Activated CD8-positive, alpha-beta T cell treated with anti-CD3 and anti-CD28 coated beads, Interleukin-2, amount 10 ng/mL, durations not matched to agents 7 days and 5 days (primary cell): ENCODE measurements around the gene LIG4. TPM values are rescaled to one million over a fixed set of nuclear protein-coding genes. Genes with fewer than 3 reads are reported as not detected.

Source experiments
- ATAC-seq: fragments of 150-1000 bp; cut with Tn5 transposase; one replicate; pipeline ENCODE4 v1.10.0; 2021; ENCODE audit warnings: moderate library complexity
- CTCF ChIA-PET: fragments of 350-600 bp; sonication (Branson Sonifier 250); formaldehyde crosslinking; loops from one replicate; lab custom pipeline; 2021; ENCODE audit warnings: antibody characterized with exemption; lab: Charles Lee
- POLR2A ChIA-PET: fragments of 350-600 bp; sonication (Branson Sonifier 250); formaldehyde crosslinking; loops from one replicate; lab custom pipeline; 2021; ENCODE audit warnings: antibody characterized with exemption; lab: Charles Lee
- DNase-seq: peaks from one replicate; pipeline ENCODE4 v3.0.0-alpha.2; 2020
- H3K27ac Mint-ChIP-seq: one replicate; pipeline ENCODE4 v1.8.0; 2021; ENCODE audit warnings: mild to moderate bottlenecking, mixed read lengths
- H3K27me3 Mint-ChIP-seq: one replicate; pipeline ENCODE4 v1.8.0; 2021; ENCODE audit warnings: low read depth, mixed read lengths
- H3K36me3 Mint-ChIP-seq: one replicate; pipeline ENCODE4 v1.8.0; 2021; ENCODE audit warnings: low read depth, mixed read lengths
- H3K4me1 Mint-ChIP-seq: one replicate; pipeline ENCODE4 v1.8.0; 2021; ENCODE audit warnings: low read depth, mixed read lengths
- H3K4me3 Mint-ChIP-seq: one replicate; pipeline ENCODE4 v1.8.0; 2021; ENCODE audit warnings: mild to moderate bottlenecking, mixed read lengths
- H3K9me3 Mint-ChIP-seq: one replicate; pipeline ENCODE4 v1.8.0; 2022; ENCODE audit warnings: mixed read lengths; ENCODE audit not compliant: insufficient read depth
- total RNA-seq, 2 experiments: library from RNA; stranded (reverse); gene quantifications; one replicate each; pipeline ENCODE4 v1.2.3, GENCODE V29; 2021

The LIG4 gene
- total RNA-seq, 2 experiments from 2014 or later = 6.9 to 8.0 TPM

GRCh38 chr13:108193806-108194205, 21.5 kb downstream of the LIG4 start:
- Mint-ChIP-seq H3K4me3 (no peak overlapping the region), H3K9me3 (peaks cover 19% of the 10 kb centered on the region), H3K27ac (no peak overlapping the region), H3K27me3 (peaks cover 9% of the 10 kb centered on the region), H3K36me3 (no peaks in the 10 kb centered on the region), H3K4me1 (no peaks in the 10 kb centered on the region)
- POLR2A ChIA-PET = no interaction called here
- no peak for ATAC-seq
- CTCF ChIA-PET = interaction anchor here (1.1 kb wide), 1 partner anchor 18 kb away, joined by 3 read pairs; no protein-coding TSS in a partner anchor
- DNase-seq = no peak

DNA sequence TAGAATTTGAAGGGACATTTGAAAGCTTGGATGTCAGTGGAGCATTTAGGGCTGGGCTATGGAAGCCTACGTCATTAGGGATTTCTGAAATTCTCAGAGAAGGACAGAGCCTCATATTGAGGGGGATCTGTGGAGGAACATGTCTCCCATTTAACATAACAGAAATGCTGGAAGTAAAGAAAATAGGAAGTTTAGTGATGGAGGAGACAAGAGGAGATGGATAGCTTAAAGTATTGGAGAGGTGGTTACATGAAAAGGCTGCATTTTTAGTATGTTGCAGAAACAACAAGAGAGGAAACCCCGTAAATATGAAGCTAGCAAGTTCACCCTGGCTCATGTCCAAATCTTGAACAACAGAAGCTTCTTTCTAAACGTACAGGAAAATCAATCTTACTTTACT, 24.4 kb downstream of the LIG4 start:
- ChIA-PET CTCF (no interaction called here), POLR2A (no interaction called here)
- H3K27ac Mint-ChIP-seq = no peak overlapping the region
- H3K27me3 Mint-ChIP-seq = peaks cover 6% of the 10 kb centered on the region
- DNase-seq = no peak
- no peaks in the 10 kb centered on the region for H3K4me1 Mint-ChIP-seq
- no peaks in the 10 kb centered on the region for H3K36me3 Mint-ChIP-seq
- H3K4me3 Mint-ChIP-seq = no peak overlapping the region
- no peak for ATAC-seq
- peaks cover 15% of the 10 kb centered on the region for H3K9me3 Mint-ChIP-seq

GRCh38 chr13:108188260-108188659, 27.1 kb downstream of the LIG4 start:
- POLR2A ChIA-PET = no interaction called here
- Mint-ChIP-seq H3K4me3 (no peak overlapping the region), H3K9me3 (no peaks in the 10 kb centered on the region), H3K4me1 (no peaks in the 10 kb centered on the region), H3K27me3 (peaks cover 8% of the 10 kb centered on the region), H3K36me3 (no peaks in the 10 kb centered on the region), H3K27ac (no peak overlapping the region)
- CTCF ChIA-PET = no interaction called here
- ATAC-seq (no peak), DNase-seq (no peak)

DNA sequence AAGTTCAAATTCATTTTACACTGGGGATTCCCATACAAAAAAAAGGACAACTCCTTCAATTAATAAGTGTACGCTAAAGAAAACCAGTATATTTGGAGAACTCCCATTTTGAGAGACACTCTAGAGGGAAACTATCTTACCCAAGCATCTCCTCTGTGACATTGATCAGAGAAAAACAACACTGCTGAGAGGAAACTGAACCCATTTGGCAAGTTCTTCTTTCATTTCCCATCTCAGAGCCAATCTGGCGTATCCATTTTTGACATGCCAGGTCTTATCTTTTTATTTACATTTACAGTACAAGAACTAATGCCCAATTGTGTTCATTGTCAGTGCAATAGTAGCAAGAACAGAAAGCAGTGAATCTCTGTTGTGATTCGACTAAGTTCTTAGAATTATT, 30.1 kb downstream of the LIG4 start:
- Mint-ChIP-seq H3K9me3 (no peaks in the 10 kb centered on the region), H3K4me1 (no peaks in the 10 kb centered on the region), H3K4me3 (no peak overlapping the region), H3K27me3 (peaks cover 6% of the 10 kb centered on the region), H3K27ac (no peak overlapping the region), H3K36me3 (no peaks in the 10 kb centered on the region)
- POLR2A ChIA-PET = no interaction called here
- ATAC-seq (no peak), DNase-seq (no peak)
- CTCF ChIA-PET = no interaction called here

GRCh38 chr13:108182652-108183051, 32.7 kb downstream of the LIG4 start:
- Mint-ChIP-seq H3K36me3 (no peaks in the 10 kb centered on the region), H3K9me3 (no peaks in the 10 kb centered on the region), H3K27me3 (peaks cover 4% of the 10 kb centered on the region), H3K4me1 (no peaks in the 10 kb centered on the region), H3K4me3 (no peak overlapping the region), H3K27ac (no peak overlapping the region)
- POLR2A ChIA-PET = no interaction called here
- CTCF ChIA-PET = no interaction called here
- ATAC-seq = no peak
- no peak for DNase-seq

DNA sequence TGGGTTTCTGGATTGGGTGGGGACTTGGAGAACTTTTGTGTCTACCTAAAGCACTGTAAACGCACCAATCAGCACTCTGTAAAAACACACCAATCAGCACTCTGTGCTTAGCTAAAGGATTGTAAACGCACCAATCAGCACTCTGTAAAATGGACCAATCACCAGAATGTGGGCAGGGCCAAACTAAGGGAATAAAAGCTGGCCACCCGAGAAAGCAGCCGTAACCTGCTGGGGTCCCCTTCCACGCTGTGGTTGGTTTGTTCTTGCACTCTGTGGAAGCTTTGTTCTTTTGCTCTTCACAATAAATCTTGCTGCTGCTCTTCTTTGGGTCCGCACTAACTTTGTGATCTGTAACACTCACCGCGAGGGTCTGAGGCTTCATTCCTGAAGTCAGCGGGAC, 37.3 kb downstream of the LIG4 start:
- Mint-ChIP-seq H3K27ac (no peak overlapping the region), H3K36me3 (no peaks in the 10 kb centered on the region), H3K4me3 (no peak overlapping the region), H3K27me3 (peaks cover 3% of the 10 kb centered on the region), H3K4me1 (no peaks in the 10 kb centered on the region), H3K9me3 (no peaks in the 10 kb centered on the region)
- no peak for DNase-seq
- CTCF ChIA-PET = interaction anchor here (1.0 kb wide), 1 partner anchor 719 kb away, joined by 3 read pairs; no protein-coding TSS in a partner anchor
- POLR2A ChIA-PET = no interaction called here
- ATAC-seq = no peak

GRCh38 chr13:108176685-108177274, 38.6 kb downstream of the LIG4 start:
- Mint-ChIP-seq H3K27me3 (peaks cover 5% of the 10 kb centered on the region), H3K4me3 (no peak overlapping the region), H3K4me1 (no peaks in the 10 kb centered on the region), H3K9me3 (no peaks in the 10 kb centered on the region), H3K27ac (no peak overlapping the region), H3K36me3 (no peaks in the 10 kb centered on the region)
- DNase-seq (peak; percentile 54), ATAC-seq (no peak)
- POLR2A ChIA-PET = no interaction called here
- CTCF ChIA-PET = interaction anchor here (1.1 to 1.6 kb wide), 2 partner anchors 16 to 21 kb away, joined by 3 to 4 read pairs; no protein-coding TSS in a partner anchor

DNA sequence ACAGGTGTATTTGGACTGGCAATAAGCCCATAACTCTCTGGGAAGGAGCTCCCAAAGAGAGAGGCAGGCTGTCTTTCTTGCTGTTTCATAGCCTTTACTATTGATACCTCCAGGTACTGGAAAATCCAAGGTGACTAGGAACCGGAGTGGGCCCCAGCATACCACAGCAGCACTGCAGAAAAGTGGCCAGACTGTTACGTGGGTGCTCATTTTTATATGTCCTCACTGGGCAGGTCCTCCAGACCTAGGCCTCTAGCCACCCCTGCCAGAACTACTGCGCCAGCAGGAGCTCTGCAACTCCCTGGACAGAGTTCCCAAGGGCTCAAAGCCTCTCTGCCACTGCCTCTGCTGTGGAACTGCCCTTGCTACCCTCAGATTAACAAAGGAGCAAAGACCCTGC, 46.4 kb downstream of the LIG4 start:
- ATAC-seq = no peak
- CTCF ChIA-PET = interaction anchor here (2.3 kb wide), 1 partner anchor 13 kb away, joined by 10 read pairs; no protein-coding TSS in a partner anchor
- Mint-ChIP-seq H3K4me3 (no peak overlapping the region), H3K4me1 (no peaks in the 10 kb centered on the region), H3K9me3 (no peaks in the 10 kb centered on the region), H3K36me3 (no peaks in the 10 kb centered on the region), H3K27me3 (peaks cover 8% of the 10 kb centered on the region), H3K27ac (no peak overlapping the region)
- no peak for DNase-seq
- POLR2A ChIA-PET = no interaction called here

DNA sequence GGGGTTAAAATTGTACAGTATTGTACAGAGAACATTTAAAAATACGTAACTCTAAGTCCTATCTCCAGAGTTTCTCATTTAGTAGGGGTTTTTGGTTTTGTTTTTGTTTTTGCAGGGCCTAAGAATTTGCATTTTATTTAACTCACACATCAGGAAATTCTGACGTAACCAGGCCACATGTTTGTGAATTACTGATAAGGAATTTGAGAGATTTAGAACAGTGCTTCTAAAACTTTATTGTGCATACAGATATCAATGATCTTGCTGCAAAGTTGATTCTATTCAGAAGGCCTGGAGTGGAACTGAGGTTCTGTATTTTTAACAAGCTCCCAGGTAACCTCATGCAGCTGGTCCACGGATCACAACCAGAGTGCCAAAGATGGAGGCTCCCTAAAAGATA, 49.3 kb downstream of the LIG4 start:
- ATAC-seq (no peak), DNase-seq (no peak)
- Mint-ChIP-seq H3K36me3 (no peaks in the 10 kb centered on the region), H3K9me3 (no peaks in the 10 kb centered on the region), H3K4me1 (no peaks in the 10 kb centered on the region), H3K27ac (no peak overlapping the region), H3K4me3 (no peak overlapping the region), H3K27me3 (no peaks in the 10 kb centered on the region)
- CTCF ChIA-PET = no interaction called here
- POLR2A ChIA-PET = no interaction called here

GRCh38 chr13:108158746-108159145, 56.6 kb downstream of the LIG4 start:
- Mint-ChIP-seq H3K4me1 (no peaks in the 10 kb centered on the region), H3K27ac (no peak overlapping the region), H3K4me3 (no peak overlapping the region), H3K9me3 (no peaks in the 10 kb centered on the region), H3K36me3 (no peaks in the 10 kb centered on the region), H3K27me3 (peaks cover 3% of the 10 kb centered on the region)
- POLR2A ChIA-PET = no interaction called here
- CTCF ChIA-PET = no interaction called here
- ATAC-seq (no peak), DNase-seq (no peak)

Other genes with a start within 250 kb of the LIG4 start
- gene ABHD13, start 2.9 kb upstream of the LIG4 start, total RNA-seq = 1 to 10 TPM; 5.8 to 6.6 TPM
- 1 to 10 TPM; 3.1 to 5.2 TPM for gene TNFSF13B, start 54.2 kb upstream of the LIG4 start, total RNA-seq